ENCODE measurements around the gene MTERF4.
"Not testable (repeated sequence)": the region's sequence is repeated elsewhere in the genome, so short reads cannot be mapped to it uniquely, and the experiment has no call there.

Gene MTERF4

DNA sequence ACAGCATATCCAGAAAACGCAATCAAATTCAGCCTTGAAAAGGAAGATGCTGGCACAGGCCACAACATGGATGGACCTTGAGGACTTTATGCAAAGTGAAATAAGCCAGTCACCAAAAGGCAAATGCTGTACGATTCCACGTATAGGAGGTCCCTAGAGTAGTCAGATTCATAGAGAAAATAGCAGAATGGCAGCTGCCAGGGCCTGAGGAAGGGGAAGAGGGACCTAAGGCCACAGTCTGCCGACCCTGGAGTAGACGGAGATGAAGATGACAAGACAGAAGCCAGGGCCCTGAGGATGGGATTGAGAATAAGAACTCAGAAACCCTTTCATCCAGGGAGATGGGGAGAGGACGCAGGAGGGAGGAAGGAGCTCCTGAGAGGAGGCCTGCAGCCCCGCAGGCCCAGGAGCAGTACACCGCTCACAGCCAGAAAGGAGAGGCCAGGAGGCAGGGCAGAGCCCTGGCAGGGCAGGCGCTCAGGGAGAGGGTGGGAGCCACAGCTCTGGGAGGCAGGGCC is 8.1 kb upstream of the MTERF4 start:
- DNase-seq: no peak

DNA sequence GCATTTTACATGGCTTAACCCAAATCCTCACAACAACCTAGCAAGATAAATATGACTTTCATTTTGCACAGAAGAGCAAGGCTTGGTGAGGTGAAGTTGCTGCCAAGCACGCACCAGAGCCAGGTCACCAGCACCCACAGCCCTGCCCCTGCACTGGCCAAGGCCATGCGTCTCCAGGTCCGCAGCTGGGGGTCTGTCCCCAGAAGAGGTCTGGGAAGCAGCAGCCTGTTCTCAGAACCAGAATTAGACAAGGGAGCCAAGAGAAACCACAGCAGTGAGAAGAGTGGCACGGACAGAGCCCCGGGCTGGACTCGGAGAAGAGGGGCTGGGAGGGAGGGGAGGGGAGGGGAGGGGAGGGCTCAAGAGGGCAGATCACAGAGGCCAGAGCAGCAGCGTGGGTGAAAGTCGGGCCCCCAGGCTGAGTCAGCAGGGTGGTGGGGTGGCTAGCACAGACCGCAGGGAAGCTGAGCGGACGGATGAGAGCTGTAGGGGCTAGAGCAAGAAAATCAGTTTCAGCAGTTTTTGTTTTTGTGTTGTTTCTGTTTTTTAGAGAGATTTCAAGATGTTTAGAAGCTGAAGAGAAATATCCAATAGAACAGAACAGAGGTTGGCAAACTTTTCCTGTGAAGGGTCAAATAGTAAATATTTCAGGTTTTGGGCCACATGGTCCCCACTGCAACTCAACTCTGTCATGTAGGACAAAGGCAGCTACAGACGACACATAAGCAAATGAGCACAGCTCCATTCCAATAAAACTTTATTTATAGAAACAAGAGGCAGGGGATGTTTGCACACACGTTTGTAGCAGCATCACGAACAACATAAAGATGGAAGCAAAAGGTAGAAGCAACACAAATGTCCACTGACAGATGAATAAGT is 7.4 kb upstream of the MTERF4 start:
- DNase-seq: no peak

DNA sequence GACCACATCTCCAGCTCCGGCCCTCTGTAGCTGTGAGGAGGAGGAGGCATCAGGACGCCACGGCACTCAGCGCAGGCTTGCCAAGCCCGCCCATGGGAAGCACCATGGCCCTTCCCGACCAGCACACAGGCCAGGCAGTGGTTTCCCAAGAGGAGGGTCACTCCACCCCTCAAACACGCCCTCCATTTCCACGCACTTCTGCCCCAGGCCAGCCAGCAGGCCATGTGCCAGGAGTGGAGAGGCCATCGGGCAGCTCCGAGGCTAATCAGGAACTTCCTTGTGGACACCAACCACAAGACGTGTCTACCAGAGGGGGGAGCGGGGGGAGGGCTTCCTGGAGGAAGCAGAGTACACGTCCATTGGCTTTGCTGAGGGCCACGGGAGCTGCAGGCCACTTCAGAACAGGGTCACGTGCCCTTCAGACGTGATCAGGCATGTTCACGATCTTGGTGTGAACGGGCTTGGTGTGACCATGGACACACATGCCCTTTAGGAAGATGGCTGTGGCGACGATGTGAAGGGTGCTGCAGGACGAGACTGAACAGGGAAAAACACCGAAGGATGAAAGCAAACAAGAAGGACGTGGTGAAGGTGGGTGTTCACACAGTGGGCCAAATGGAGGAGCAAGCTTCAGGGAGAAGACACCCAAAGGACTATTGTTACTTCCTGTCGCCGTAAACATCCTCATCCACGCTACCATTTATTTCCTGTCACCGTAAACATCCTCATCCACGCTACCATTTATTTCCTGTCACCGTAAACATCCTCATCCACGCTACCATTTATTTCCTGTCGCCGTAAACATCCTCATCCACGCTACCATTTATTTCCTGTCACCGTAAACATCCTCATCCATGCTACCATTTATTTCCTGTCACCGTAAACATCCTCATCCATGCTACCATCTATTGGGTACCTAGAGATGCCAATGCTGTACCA is 6.5 kb upstream of the MTERF4 start:
- DNase-seq: no peak

DNA sequence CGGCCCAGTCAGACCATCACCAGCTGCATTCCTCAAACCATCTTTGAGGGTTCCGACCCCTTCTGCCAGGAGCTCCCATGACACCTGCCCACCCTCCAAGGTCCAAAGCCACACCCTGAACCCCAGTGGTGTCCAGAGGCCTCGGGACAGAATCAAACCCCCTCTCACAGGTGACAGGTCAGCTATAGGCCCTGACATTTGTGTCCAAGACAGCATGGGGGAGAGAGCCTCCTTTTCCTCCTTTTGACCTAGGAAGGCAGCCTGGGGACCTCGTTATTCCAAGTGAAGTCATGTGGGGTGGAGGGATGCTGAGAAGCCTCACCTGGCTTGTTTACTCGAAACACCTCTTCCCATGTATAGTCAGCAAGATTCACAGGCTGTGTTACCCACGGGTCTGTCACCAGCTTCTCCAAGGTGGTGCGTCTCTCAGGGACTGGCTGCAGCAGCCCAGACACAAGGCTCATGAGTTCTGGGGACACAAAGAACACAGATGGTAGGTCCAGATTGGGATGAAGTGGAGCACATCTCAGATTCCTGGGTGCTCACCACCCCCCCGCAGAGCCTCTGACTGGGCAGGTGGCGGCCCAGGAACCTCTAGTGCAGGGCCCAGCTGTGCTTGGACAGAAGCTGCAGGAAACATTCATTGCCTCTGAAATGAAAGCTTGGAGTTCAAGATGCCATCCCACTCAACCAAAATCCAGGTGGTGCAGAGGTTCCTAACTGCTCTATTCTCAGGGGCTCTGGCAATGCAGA is 5.1 kb upstream of the MTERF4 start:
- DNase-seq: no peak

DNA sequence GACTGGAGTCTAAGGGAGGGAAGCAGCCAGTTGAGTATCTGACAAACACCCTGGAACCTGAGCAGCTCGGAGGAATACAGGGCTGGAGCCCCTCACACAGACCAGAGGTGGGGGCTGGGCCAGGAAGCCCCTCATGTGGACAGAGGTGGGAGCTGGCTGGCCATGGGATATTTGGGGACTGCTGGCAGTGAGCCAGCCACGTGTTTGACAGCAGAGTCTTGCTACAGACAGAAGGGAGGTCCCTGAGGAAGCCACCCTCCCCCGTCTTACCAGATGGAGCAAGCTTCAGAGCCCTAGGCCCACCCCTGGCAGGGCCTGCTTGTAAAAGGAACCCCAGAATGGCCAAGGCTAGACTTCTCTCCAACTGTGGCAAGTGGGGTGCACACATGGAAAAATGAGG is 3.6 kb upstream of the MTERF4 start:
- no peak for DNase-seq

DNA sequence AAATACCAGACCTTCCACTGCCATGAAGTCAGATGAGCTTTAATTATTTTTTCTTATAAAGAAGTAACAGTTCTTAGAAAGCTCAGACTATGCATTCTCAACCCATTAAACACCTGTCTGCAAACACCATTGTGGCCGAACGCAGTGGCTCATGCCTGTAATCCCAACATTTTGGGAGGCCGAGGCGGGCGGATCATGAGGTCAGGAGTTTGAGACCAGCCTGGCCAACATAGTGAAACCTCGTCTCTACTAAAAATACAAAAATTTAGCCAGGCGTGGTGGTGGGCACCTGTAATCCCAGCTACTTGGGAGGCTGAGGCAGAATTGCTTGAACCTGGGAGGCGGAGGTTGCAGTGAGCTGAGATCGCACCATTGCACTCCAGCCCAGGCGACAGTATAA is 2.5 kb upstream of the MTERF4 start:
- DNase-seq: not testable (repeated sequence)

DNA sequence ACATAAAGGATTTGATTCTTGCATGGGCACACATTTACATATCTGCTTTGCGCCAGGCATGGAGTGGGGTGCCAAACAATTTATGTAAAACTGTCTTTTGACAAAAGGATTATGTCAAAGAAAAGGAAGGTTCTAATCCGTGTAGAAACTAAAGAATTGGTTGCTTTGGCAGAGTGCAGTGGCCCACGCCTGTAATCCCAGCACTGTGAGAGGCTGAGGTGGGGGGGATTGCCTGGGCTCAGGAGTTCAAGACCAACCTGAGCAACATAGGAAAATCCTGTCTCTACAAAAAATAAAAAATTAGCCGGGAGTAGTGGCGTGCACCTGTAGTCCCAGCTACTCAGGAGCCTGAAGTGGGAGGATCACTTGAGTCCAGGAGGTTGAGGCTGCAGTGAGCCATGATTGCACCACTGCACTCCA is 1.1 kb upstream of the MTERF4 start:
- no peak for DNase-seq

DNA sequence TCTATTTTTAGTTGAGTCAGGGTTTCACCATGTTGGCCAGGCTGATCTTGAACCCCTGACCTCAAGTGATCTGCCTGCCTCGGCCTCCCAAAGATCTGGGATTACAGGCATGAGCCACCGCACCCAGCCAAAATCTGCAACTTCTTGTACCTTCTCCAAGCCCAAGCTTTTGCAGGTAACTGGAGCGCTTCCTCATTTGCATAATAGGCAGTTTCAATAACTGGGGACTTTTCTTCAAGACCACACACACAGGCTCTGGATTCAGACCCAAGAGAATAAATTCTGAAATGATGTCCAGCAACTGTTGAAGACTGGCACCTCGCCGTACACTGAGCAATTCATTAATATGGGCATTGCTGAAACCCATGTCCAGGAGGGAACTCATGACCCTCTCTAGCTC is 2.8 kb downstream of the MTERF4 start:
- DNase-seq: no peak

DNA sequence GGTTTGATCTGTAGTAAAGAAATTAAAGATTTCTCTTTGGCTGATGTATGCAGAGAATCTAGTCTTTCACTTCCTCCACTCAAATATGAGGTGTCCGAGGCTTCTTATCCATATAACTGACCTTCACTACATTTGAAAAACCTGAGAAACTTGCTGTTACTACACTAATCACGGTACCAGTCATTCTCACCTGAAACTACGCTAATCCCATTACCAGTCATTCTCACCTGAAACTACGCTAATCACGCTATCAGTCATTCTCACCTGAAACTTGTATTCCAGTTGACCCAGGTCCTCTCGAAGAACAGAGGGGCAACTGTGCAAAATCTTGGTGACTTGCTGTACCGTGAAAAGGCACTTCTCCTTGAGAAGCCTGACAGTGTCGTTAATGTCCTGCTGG is 5.1 kb downstream of the MTERF4 start:
- no peak for DNase-seq

DNA sequence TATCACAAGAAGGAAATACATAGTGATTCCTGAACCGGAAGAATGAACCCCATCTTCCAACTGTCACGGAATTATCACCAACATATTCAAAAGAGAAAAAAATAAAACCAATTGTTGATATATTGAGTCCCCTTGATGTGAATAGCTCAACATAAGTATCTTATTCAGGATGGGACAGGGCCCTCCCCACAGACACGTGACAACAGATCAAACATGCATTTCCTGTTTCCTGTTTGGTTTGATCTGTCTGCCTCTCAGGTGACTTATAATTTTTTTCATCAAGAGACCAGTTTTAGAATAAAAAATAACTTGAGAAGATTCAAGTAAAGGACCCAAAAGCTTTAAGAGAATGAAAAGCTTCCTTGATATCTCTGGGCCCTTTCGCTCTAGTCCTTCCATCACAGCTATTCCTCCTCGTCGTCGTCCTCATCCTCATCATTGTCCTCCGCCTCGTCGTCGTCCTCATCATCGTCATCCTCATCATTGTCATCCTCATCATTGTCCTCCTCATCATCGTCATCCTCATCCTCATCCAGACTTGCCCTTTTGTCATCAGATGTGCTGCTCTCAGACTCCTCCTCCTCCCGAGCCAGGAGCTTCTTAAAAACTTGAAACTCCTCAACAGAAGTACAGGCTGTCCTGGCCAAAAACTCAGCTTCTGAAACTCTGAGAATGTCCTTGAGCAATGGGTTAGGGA is 6.3 kb downstream of the MTERF4 start:
- no peak for DNase-seq

DNA sequence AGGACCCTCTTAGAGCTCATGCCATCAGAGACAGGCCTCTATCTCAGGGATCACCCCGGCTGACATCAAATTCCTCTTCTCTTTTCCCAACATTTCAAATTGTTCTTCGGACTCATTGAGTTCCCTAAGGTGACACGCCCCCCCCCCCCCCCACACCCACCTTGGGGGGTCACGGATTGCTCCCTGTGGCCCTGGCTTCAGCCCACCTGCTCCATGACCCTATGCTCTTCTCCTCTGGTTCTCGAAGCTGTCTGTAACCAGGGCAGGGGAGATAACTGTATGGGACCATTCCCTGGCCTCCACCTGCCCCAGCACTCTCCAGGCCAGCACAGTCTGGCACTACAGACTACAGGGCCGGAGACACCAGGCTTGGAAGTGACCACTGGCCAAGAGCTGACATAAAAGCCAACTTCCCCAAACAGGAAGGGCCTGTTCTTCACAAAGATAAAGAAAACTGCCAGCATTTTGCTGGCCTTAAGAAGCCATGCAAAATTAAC is 7.1 kb downstream of the MTERF4 start:
- DNase-seq: no peak

DNA sequence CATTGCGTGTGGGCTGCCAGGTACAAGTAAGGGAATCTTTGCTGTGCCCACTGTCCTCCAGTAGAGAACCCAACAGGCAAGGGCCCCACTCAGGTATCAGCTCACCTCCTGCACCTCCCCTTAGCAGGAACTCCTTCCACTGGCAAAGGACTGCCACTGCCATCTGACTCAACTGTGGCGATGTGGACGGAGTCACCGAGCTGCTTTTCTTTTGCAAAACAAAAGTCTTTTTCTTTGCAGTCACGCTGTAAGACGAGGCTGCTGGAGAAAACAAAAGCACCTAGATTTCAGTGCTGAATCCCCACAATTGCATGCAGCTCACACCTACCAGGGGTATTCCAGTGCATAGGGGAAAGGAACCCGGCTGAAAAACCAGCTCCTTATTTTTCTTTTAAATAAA is 7.9 kb downstream of the MTERF4 start:
- DNase-seq: no peak

DNA sequence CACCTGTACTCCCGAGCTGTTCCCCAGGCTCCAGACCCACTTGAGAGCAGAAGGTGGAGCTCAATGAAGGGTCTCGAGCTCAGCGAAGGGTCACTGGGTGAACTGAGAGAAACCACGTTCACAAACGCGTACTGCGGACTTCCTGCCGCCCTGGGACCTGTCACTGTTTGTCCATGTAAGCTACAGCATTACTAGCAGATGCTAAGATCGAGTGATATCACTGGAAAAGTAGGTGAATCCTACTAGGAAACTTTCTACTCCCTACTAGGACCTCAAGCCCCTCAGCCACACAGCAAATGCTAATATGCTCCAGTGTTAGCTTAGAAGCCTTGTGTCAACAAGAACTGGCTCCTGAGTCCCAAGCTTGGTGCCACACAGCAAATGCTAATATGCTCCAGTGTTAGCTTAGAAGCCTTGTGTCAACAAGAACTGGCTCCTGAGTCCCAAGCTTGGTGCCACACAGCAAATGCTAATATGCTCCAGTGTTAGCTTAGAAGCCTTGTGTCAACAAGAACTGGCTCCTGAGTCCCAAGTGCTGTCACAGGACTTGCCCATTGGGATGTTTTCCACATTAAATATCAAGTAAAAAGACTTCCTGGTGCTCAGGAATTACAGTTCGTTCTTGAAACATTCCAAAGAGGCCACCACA is 8.8 kb downstream of the MTERF4 start:
- peak; percentile 21 for DNase-seq

DNA sequence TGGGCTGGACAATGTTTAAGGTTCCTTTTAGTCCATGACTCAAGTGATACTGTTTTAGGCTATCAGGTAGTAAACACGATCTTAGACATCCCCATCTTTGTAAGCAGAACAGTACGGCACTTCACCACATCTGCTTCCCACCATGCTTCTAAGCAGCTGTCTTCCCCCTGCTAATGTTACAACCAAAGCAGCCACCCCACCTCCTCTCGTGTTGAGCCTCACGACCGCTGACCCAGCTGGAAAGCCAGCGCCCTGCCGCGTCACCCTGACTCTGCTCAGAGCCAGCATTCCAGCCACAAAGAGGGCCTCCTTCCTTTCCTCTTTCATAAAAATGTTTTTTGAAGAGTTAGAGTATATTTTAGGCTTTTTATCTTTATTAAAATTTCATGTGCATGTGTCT is 9.4 kb downstream of the MTERF4 start:
- no peak for DNase-seq

DNA sequence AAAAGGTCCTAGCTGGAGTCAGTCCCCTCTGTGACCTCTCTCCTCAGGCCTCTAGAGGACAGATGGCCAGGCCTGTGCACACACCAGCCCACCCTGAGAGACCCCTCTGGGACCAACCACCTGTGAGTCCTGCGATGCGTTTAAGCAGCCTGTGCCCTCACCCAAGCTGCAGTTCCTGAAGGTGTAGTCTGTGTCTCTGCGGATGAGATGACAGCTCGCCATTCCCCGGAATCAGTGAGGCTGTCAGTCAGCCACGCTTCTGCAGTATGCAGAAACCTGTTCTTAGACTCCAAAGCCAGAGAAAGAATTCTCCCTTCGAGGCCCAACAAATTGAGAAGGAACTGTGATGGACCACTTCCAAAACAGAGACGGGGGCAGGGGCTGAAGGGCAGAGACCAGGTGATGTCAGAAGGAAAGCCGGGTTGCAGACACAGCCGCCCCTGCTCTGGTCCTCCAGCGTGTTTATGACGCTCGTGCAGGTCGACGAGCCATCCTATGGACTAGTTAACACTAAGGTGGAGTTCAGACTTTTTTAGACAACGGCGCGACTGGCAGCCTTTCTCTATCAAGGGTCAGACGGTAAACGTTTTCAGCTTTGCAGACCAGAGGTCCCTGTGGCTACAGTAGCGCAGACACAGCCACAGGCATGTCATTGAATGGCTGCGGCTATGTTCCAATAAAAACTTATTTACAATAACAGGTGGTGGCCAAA is 10.2 kb downstream of the MTERF4 start:
- no peak for DNase-seq

DNA sequence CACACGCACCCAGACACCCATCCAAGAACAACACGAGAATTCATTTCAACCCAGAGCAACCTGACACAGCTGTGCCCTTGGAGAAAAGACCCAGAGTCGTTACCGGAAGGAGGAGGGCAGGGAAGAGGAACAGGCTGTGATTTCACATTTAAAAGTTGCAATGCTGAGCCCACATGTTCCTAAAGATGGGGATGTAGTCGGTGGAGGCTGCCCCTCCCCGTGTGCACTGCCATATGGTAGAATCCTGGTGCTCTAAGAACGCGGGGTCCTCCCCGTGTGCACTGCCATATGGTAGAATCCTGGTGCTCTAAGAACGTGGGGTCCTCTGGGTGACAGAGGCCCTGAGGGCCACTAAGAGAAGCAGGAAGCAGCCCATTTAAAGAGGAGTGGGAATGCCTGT is 10.9 kb downstream of the MTERF4 start:
- no peak for DNase-seq

DNA sequence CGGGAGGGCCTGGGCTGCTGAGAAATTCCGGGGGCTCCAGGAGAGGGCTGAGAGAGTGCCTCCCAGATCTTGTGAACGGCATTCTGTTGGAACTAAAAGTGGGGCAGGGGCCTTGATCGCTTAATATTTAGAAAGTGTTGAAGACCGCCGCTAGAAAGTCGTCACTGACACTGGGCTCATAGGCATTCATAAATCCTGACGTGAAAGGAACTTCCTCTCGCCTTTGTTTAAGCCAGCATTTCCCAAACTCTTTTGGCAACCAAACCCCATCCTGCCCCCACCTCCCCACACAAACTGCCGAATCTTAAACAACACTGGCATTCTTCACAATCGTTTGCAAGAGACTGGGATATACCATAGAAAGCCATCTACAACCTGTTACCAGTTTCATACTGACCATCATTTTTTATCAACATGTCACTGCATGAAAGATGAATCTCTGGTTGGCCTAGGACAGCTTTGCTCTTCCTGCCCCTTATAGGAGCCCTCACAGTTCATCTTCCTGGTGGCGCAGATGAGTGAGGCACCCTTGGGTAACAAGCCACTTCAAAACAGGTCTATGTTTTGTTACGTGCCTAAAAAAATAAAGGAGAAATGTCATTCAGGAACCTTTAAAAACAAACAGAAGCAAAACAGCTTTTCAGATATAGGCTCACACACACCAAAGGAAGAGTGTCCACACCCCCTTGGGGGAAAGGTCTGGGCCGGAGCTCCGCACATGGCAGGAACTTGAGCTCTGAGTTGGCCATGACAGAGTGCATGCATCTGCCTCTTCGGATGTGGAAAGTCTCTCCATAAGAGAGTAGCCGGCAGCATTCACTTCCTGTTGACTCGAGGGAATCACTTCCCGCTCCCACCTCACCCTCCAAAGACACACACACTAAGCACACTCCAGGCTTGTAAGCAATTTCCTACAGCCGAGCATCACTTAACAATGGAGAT is 13.0 kb downstream of the MTERF4 start:
- DNase-seq: no peak

DNA sequence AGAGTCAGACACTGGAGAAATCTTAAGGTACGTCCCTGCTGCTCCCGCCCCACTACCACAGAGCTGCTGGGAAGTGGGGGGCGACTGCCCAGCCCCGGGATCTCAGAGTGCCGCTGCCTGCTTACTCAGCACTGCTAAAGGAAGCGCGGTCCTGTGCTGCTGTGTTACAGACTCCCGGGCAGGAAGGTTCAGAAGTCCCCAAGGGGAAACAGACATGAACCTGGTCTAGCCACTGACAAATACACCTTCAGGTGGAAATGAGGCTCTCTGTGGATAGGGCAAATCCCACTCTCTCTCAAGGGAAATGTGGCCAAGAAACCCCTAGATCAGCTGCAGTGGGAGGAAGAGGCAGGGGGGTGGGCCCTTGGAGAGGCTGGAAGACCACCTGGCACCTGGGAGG is 13.7 kb downstream of the MTERF4 start:
- no peak for DNase-seq

DNA sequence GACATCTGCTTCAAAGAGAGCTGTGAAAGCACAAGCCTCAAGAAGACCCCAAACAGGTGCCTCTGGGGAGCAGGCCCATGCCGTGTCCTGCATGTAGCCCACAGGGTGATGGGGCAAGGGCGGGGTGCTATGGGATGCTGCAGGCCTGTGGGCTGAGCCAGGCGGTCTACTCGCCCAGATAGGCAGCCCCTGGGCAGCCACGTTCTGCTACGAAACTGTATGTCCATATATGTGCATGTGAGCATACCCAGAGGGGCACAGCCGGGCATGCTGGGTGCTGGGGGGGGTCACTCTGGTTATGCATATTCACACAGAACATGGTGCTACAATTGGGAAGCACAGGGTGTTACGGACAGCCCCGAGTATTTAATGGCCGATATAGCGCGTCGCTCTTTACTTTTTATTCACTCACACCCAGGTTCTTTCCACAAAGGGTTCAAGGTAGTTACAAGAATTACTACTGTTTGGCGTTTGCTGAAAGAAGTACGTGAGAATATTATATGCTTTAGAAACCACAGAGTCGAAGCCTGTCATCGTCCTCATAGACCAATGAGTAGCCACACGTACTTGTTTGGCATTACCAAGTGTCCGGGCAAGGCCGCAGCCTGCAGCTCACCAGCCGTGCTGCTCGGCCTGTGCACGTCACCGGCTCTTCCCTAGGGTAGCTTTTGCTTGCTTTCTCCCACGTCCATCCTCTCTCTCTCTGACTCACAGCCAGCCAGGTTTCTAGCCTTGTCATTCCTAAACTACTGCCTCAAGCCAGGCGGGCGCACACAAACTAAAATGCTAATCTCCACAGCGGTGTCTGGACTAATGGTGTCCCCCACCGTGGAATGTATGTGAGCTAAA is 14.4 kb downstream of the MTERF4 start:
- no peak for DNase-seq
